ENCODE measurements around the gene LIPC.

The LIPC gene

DNA sequence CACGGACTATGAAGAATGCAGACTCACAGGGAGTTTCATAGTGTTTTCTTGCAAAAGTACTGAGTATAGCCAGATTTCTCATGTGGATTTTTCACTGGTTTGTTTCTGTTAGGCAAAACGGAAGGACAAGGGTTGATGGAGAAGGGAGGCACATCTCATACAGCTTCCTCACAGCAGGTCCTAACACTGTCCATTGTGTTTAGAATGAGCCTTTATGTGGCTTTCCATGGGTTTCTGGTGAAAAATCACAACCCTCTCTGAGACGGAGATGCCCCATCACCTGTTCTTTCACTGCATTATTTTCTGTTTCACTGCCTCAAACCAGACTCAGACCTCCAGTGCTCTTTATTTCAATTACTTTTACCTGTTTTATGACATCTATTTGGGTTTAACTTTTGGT is 25.0 kb upstream of the LIPC start:
- no peak for DNase-seq

GRCh38 chr15:58407236-58407775 is 24.5 kb upstream of the LIPC start:
- DNase-seq, result no peak

GRCh38 chr15:58407778-58408177 is 24.0 kb upstream of the LIPC start:
- no peak for DNase-seq

- no peak for DNase-seq
These were observed 21.9 kb upstream of the LIPC start for GRCh38 chr15:58409861-58410260.

GRCh38 chr15:58410353-58410752 is 21.4 kb upstream of the LIPC start:
- peak; percentile 43 for DNase-seq

DNA sequence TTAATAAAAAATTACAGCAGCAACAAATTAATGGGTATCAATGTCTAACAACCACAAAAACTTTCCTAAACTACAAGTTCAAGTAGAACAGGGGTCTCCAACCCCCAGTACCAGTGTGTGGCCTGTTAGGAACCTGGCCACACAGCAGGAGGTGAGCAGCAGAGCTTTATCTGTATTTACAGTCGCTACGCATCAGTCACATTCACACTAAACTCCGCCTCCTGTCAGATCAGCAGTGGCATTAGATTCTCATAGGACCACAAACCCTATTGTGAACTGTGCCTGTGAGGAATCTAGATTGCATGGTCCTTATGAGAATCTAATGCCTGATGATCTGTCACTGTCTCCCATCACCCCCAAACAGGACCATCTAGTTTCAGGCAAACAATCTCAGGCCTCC is 18.5 kb upstream of the LIPC start:
- DNase-seq, result no peak

DNA sequence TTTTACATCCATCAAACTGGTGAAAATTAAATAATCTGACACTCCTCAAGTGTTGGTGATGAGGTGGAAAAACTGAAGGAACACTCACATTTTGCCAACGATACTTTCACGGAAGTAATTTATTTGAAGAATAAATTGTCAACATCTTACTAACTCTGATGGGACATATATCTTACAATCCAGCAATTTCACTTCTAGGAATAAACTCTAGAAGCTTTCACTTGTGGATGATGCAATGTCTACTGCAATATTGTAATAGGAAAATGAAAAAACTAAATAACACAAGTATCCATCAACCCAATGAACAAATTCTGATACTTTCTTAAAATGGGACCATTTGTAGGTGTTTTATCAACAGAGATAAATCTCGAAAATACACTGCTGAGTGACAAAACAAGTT is 16.2 kb upstream of the LIPC start:
- DNase-seq, result peak; percentile 47

- DNase-seq, result no peak
These were observed 14.8 kb upstream of the LIPC start for GRCh38 chr15:58416963-58417362.

DNA sequence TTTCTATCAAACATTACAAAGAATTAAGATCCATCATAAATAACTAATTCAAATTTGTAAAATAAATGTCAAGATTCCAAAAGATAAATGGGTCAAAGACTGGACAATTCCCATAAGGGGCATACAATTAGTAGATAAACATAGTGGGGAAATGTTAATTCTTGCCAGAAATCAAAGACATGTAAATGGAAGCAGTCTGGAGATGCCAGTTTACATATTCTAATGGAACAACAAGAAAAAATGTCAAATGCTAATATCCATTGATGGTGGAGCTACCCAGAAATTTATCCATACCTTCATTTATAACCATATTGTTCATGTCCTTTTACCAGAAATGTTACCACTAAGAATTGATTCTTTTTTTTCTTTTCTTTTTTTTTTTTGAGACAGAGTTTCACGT is 13.7 kb upstream of the LIPC start:
- no peak for DNase-seq

DNA sequence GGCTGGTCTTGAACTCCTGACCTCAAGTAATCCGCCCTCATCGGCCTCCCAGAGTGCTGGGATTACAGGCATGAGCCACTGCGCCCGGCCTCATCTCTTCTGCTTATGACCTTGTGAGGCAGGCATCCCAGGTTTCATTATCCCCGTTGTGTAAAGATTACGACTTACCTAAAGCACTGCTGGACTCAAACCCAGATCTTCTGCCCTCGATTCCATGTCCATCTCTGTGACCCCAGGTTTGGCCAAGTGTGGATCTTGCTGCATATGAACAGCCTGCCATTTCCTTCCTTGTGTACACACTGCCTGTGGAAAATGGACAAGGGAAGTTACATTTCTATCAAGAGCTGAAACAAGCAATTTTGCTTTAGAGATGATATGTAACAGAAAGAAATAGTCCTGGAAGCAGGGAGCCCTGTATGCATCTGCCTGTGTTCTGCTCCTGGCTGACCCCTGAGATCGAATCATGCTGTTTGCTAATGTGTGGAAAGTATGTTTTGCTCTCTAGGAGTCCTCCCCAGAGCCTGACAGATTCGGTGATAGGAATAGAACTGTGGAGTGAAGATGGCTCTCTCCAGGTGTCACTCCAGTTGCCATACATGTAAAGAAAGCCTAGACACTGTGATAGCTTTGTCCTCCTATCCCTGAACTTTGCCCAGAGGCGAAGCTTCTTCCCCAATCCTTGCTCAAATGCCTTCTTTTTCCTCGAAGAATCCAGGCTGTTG is 11.8 kb upstream of the LIPC start:
- no peak for DNase-seq

DNA sequence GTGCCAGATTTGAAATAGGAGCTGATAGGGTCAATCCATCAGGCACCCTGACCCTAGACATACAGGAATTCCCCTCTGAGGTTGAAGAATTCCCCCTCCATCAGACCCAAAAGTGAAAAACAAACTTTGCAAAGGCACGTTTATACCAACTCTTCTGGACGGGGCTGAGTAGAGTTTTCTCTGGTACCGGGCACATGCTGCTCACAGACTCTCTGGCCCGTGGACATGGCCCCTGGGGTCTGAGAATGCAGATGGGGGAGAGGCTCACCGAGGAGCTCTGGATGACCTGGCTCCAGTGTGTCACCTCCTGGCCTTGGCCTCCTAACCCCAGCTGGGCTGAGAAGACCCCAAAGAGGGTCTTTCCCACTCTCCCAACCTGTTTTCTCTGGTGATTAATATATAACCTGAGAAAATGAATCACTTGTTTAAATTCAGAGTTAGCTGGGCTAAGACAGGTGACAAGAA is 11.2 kb upstream of the LIPC start:
- DNase-seq, result no peak

DNA sequence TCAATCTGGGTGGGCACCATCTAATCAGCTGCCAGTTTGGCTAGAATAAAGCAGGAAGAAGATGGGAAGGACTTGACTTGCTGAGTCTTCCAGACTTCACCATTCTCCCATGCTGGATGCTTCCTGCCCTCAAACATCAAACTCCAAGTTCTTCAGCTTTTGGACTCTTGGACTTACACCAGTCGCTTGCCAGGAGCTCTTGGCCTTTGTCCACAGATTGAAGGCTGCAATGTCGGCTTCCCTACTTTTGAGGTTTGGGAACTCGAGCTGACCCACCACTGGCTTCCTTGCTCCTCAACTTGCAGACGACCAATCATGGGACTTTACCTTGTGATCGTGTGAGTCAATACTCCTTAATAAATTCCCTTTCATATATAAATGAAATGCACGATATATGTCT is 8.6 kb upstream of the LIPC start:
- no peak for DNase-seq

DNA sequence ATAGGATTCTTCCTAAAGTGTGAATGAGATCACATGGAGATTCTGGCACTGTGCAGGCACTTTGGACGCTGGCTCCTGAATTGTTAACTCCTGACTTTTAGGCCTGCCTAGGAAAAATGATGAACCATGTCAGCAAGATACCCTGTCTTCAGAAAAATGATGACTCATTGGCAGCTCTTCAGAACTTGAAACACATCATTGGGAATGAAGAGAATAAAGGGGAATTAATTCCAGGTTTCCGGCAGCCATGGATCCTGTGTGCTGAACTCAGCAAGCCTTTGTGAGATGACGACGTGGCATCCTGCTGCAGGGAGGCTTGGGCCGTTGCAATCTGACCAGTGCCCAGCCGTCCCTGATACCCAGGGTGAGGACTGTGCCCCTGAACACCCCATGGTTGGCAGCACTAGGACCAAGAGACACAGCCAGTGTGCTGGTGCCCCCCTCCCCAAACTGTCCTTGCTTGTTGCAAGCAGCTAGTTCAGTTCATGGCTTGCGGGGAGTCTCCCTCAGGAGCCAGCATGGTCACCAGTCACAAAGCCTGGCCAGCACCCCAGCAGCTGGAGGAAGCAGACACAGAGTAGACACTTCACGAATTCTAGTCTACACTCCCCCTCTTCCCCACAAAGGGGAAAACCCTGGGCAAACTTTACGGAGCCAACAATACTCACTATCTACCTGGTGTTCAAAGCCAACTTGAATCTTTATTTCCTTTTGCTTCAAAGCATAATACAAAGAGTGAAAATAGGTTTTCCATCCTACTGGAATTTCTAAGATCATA is 7.8 kb upstream of the LIPC start:
- peak; percentile 86 for DNase-seq

GRCh38 chr15:58424722-58425121 is 7.1 kb upstream of the LIPC start:
- DNase-seq, result no peak

DNA sequence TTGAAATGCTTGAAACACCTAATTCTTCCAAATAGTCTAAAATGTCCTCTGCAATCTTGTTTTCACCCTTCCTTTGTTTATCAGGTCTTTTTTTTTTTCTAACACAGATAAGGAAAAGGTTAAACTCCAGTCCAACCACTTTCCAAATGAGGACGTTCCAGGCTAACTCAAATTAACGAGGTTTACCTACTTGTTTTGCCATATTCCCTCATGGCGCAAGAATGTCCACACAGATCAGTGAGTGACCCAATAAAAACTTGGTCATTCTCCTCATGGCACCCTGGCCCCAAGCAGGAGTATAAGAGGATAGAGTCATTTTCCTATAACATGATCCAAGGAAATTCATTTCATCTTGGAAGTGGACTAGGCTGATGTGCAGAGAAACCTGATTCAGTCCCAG is 6.6 kb upstream of the LIPC start:
- no peak for DNase-seq

- DNase-seq, result no peak
These were observed 6.0 kb upstream of the LIPC start for GRCh38 chr15:58425834-58426233.

GRCh38 chr15:58426501-58426900 is 5.3 kb upstream of the LIPC start:
- DNase-seq, result no peak

DNA sequence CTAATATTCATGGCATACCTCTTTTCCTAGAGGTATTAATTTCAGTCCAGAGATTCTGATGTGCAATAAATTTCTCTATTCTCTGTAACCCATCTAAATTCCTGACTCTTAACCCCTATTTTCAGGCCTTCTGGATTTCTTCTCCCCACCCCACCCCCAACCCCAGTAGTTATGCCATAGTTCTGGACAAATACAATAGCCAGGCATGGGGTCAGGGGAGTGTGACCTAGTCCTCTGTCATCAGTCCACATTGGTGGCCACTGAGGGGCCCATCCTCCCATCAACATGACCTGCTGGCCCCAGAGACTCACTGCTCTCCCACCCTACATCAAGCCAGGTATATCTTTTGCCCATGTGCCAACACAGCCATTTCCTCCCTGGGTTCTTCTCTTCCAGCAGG is 3.8 kb upstream of the LIPC start:
- DNase-seq, result no peak

GRCh38 chr15:58430224-58430787 is 1.5 kb upstream of the LIPC start:
- DNase-seq, result no peak

GRCh38 chr15:58432401-58432800 is 610 bp downstream of the LIPC start:
- DNase-seq, result no peak

DNA sequence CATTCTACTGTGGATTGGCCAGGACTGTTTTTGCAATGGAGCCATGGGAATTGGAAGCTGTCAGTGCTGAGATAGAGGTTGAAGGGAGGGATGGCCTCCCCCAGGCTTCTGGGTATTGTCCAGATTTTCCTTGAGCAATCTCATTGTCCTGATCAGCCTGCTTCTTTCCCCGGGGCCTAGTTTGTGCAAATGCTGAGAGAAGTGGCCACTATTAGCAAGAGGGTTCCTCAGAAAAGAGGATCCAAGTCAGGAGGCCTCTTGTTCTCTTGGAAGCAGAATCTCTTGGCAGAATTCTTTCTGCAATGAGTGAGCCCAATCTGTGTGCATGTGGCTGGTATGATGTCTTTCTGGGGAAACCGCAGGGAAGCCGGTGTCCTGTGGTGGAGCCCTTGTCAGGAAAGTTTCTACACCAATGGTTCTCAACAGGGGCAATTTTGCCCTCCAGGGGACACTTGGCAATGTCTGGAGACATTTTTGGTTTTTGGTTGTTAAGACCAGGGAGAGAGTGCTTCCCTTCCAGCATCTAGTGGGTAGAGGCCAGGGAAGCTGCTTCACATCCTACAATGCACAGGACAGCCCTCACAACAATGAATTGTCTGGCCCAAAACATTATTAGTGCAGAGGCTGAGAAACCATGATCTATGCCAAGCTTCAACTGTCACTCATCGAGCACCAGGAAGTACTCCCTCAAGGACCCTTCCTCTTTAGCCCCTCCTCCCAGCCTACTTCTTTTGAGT is 2.0 kb downstream of the LIPC start:
- peak; percentile 52 for DNase-seq

DNA sequence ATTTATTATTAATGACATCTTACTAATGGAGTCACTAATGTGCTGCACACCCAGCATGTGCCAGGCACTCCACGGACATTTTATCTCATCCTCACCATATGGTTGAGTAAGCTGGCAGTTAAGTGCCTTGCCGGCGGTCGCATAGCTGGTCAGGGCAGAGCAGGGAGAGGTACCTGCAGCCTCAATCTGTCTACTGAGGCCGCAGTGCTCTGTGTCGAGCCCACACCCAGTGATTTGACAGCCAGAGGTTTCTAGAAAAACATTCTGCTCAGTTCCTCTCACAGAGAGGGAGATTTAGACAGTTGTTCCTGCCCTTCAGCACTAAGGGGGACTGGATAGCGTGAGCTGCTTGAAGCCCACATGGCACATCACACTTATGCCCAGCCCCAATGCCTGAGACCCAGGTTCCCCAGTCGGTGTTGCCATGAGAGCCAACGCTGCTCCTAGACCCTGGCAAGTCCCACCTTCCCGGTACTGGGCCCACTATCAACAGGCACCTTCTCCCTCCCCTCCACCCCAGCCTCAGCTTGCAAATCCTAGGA is 2.6 kb downstream of the LIPC start:
- no peak for DNase-seq

DNA sequence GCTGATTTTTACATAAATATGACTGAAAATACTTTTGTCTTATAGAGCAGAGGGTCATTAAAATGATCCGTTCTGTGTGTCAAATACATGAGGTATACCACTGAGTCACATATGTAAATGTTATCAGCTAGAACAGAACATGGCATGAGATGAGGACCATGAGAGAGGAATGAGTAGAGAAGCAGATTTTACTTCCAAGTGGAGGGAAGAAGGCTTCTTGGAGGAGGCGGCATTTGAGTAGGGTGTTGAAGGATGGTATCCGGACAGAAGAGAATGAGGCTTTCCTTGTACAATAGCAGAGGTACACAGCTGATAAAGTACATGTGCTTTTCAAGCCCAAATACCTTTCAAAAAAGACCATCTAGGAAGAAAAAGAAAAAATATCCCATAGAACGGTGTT is 4.8 kb downstream of the LIPC start:
- no peak for DNase-seq

All from fibroblast of skin of scalp (primary cell).